ENCODE measurements around the gene SMARCA2. TPM values are rescaled to one million over a fixed set of nuclear protein-coding genes. Genes with fewer than 3 reads are reported as not detected.

The SMARCA2 gene
- polyA plus RNA-seq, 1 donor from 2014 or later, result 150 TPM

DNA sequence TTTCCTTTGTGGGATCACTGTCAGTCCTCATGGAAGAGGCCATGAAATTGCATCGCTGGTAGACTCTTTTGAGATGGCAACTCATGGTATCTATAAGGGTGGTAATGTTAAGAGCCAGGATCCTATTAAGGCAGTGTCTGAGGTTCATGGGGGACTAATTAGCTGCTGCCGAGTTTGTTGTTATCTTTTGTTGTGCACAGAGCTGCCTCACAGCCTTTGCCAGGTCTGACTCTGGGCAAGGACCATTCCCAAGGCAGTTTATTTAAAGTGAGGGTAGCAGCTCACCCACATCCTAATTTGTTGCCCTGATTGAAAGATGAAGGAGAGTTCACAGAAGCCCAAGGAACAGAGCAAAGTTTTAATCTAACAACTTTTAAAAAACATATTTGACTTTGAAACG is 7.9 kb downstream of the SMARCA2 start:
- Histone ChIP-seq H3K9me3 (ENCODE audit: low read length) (no peaks in the 10 kb centered on the region), H3K9ac (ENCODE audit: low read length) (no peak overlapping the region), H3K4me2 (ENCODE audit: low read length) (no peak overlapping the region), H3F3A (ENCODE audit: insufficient read depth, low read length, poor library complexity, severe bottlenecking) (no peaks in the 10 kb centered on the region), H3K27me3 (ENCODE audit: insufficient read depth, low read depth, low read length) (peaks cover 21% of the 10 kb centered on the region), H3K4me3 (ENCODE audit: low read length) (no peak overlapping the region), H4K20me1 (ENCODE audit: insufficient read depth) (no peaks in the 10 kb centered on the region), H2AFZ (ENCODE audit: low read depth, low read length) (no peak overlapping the region), H3K79me2 (replicated peaks; ENCODE audit: insufficient read depth, low read length) (peaks cover 18% of the 10 kb centered on the region), H3K27ac (ENCODE audit: low read length) (no peak overlapping the region), H3K36me3 (ENCODE audit: insufficient read depth, low read length) (no peaks in the 10 kb centered on the region), H3K9me2 (ENCODE audit: insufficient read depth, low read length) (no peaks in the 10 kb centered on the region)
- TF ChIP-seq RAD21 (conservative IDR thresholded peaks at IDR 0.05) (no peak), EP300 (conservative IDR thresholded peaks at IDR 0.05; ENCODE audit: poor library complexity, severe bottlenecking) (no peak), MXI1 (conservative IDR thresholded peaks at IDR 0.05; ENCODE audit: poor library complexity, severe bottlenecking) (no peak), TAF1 (IDR thresholded peaks at IDR 0.05; ENCODE audit: low read depth) (no peak), EZH2 (IDR thresholded peaks at IDR 0.05; ENCODE audit: borderline replicate concordance, insufficient read depth, low read length, poor library complexity, severe bottlenecking) (no peak), POLR2AphosphoS5 (IDR thresholded peaks at IDR 0.05) (no peak), SMC3 (conservative IDR thresholded peaks at IDR 0.05; ENCODE audit: poor library complexity) (no peak)
- TF ChIP-seq, protein P1, sequence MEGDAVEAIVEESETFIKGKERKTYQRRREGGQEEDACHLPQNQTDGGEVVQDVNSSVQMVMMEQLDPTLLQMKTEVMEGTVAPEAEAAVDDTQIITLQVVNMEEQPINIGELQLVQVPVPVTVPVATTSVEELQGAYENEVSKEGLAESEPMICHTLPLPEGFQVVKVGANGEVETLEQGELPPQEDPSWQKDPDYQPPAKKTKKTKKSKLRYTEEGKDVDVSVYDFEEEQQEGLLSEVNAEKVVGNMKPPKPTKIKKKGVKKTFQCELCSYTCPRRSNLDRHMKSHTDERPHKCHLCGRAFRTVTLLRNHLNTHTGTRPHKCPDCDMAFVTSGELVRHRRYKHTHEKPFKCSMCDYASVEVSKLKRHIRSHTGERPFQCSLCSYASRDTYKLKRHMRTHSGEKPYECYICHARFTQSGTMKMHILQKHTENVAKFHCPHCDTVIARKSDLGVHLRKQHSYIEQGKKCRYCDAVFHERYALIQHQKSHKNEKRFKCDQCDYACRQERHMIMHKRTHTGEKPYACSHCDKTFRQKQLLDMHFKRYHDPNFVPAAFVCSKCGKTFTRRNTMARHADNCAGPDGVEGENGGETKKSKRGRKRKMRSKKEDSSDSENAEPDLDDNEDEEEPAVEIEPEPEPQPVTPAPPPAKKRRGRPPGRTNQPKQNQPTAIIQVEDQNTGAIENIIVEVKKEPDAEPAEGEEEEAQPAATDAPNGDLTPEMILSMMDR (IDR thresholded peaks at IDR 0.05; ENCODE audit: poor library complexity, severe bottlenecking), result no peak
- TF ChIP-seq, protein P2, sequence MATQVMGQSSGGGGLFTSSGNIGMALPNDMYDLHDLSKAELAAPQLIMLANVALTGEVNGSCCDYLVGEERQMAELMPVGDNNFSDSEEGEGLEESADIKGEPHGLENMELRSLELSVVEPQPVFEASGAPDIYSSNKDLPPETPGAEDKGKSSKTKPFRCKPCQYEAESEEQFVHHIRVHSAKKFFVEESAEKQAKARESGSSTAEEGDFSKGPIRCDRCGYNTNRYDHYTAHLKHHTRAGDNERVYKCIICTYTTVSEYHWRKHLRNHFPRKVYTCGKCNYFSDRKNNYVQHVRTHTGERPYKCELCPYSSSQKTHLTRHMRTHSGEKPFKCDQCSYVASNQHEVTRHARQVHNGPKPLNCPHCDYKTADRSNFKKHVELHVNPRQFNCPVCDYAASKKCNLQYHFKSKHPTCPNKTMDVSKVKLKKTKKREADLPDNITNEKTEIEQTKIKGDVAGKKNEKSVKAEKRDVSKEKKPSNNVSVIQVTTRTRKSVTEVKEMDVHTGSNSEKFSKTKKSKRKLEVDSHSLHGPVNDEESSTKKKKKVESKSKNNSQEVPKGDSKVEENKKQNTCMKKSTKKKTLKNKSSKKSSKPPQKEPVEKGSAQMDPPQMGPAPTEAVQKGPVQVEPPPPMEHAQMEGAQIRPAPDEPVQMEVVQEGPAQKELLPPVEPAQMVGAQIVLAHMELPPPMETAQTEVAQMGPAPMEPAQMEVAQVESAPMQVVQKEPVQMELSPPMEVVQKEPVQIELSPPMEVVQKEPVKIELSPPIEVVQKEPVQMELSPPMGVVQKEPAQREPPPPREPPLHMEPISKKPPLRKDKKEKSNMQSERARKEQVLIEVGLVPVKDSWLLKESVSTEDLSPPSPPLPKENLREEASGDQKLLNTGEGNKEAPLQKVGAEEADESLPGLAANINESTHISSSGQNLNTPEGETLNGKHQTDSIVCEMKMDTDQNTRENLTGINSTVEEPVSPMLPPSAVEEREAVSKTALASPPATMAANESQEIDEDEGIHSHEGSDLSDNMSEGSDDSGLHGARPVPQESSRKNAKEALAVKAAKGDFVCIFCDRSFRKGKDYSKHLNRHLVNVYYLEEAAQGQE (IDR thresholded peaks at IDR 0.05; ENCODE audit: borderline replicate concordance), result no peak

DNA sequence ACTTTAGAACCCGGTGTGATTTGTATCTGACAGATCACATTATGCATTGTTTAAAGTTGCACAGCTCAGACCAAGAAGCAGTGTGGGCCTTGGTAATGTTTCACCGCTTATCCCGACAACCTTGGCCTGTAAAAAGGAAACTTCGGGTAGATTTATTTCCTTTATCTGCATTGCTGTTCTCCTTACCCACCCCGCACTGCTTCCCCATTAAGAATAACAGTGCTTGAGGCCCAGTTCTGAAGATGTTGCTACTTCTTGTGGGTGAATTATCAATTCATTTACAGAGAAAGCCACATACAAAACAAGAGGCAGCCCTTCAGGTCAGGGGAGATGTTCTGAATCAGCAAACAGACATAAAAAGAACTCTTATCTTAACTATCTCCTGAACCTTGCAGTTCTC is 8.4 kb downstream of the SMARCA2 start:
- peaks cover 18% of the 10 kb centered on the region for H3K79me2 ChIP-seq (replicated peaks; ENCODE audit: insufficient read depth, low read length)
- H3K9me2 ChIP-seq (ENCODE audit: insufficient read depth, low read length), result no peaks in the 10 kb centered on the region
- no peak overlapping the region for H3K27ac ChIP-seq (ENCODE audit: low read length)
- no peak overlapping the region for H3K4me3 ChIP-seq (ENCODE audit: low read length)
- H3K36me3 ChIP-seq (ENCODE audit: insufficient read depth, low read length), result no peaks in the 10 kb centered on the region
- H2AFZ ChIP-seq (ENCODE audit: low read depth, low read length), result no peak overlapping the region
- H3K9ac ChIP-seq (ENCODE audit: low read length), result no peak overlapping the region
- peaks cover 18% of the 10 kb centered on the region for H3K27me3 ChIP-seq (ENCODE audit: insufficient read depth, low read depth, low read length)
- TF ChIP-seq, protein P2 (IDR thresholded peaks at IDR 0.05; ENCODE audit: borderline replicate concordance), result no peak
- TF ChIP-seq SMC3 (conservative IDR thresholded peaks at IDR 0.05; ENCODE audit: poor library complexity), result no peak
- no peaks in the 10 kb centered on the region for H4K20me1 ChIP-seq (ENCODE audit: insufficient read depth)
- no peaks in the 10 kb centered on the region for H3K9me3 ChIP-seq (ENCODE audit: low read length)
- H3F3A ChIP-seq (ENCODE audit: insufficient read depth, low read length, poor library complexity, severe bottlenecking), result no peaks in the 10 kb centered on the region
- no peak overlapping the region for H3K4me2 ChIP-seq (ENCODE audit: low read length)
